A673 (cell line): Measurements from ENCODE around the gene LTF. TPM values are rescaled to one million over a fixed set of nuclear protein-coding genes. Genes with fewer than 3 reads are reported as not detected.

Experiments
- BruUV-seq: library from RNA; stranded (reverse); fragments of 400-500 nt; replicated peaks from 2 replicates; lab custom pipeline; 2021; lab: Mats Ljungman, UMichigan
- CTCF ChIA-PET: fragments of 300-600 bp; sonication (Branson Sonifier 250); formaldehyde crosslinking; loops from one replicate; lab custom pipeline; 2022; ENCODE audit warnings: antibody characterized with exemption; lab: Charles Lee
- POLR2A ChIA-PET: fragments of 300-600 bp; sonication (Branson Sonifier 250); formaldehyde crosslinking; loops from one replicate; lab custom pipeline; 2022; ENCODE audit warnings: antibody characterized with exemption; ENCODE audit not compliant: low non-redundant PET; lab: Charles Lee
- DNase-seq: peaks from one replicate; pipeline ENCODE4 v3.0.0-alpha.2; 2015; ENCODE audit warnings: low spot score
- H3K27ac ChIP-seq: fragments of 200-600 bp; sonication (generic); 2 replicates; pipeline ENCODE4 v1.5.1; 2016; ENCODE audit warnings: mixed run types, low read depth, mild to moderate bottlenecking, mixed read lengths, antibody characterized with exemption, low read length; ENCODE audit not compliant: poor library complexity, severe bottlenecking
- H3K27me3 ChIP-seq: fragments of 200-600 bp; sonication (generic); replicated peaks from 2 replicates; pipeline ENCODE4 v1.6.1; 2017; ENCODE audit warnings: mixed run types, low read depth, mild to moderate bottlenecking, mixed read lengths, antibody characterized with exemption, low read length; ENCODE audit not compliant: insufficient read depth, poor library complexity
- H3K36me3 ChIP-seq: fragments of 200-600 bp; sonication (generic); 2 replicates; pipeline ENCODE4 v1.6.1; 2016; ENCODE audit warnings: mixed run types, mild to moderate bottlenecking, mixed read lengths, antibody characterized with exemption, low read length; ENCODE audit not compliant: insufficient read depth, poor library complexity, severe bottlenecking
- H3K4me1 ChIP-seq: fragments of 200-600 bp; sonication (generic); 2 replicates; pipeline ENCODE4 v1.6.1; 2017; ENCODE audit warnings: mixed run types, mild to moderate bottlenecking, mixed read lengths, antibody characterized with exemption, low read length; ENCODE audit not compliant: insufficient read depth, poor library complexity, severe bottlenecking
- H3K4me3 ChIP-seq: fragments of 200-600 bp; sonication (generic); 2 replicates; pipeline ENCODE4 v1.5.1; 2016; ENCODE audit warnings: low read depth, mixed run types, mild to moderate bottlenecking, mixed read lengths, low read length; ENCODE audit not compliant: poor library complexity, severe bottlenecking
- H3K9me3 ChIP-seq: fragments of 200-600 bp; sonication (generic); 2 replicates; pipeline ENCODE4 v1.6.1; 2016; ENCODE audit warnings: mixed run types, low read depth, mild to moderate bottlenecking, mixed read lengths, antibody characterized with exemption, low read length; ENCODE audit not compliant: poor library complexity, severe bottlenecking
- EZH2 ChIP-seq: fragments of 200-600 bp; sonication (generic); IDR thresholded peaks from 2 replicates; pipeline ENCODE4 v1.6.1; 2017; ENCODE audit warnings: borderline replicate concordance, low read depth, mild to moderate bottlenecking, mixed read lengths, antibody characterized with exemption, low read length; ENCODE audit not compliant: poor library complexity, severe bottlenecking
- intact Hi-C: fragments of 100-400 bp; cut with micrococcal nuclease; formaldehyde crosslinking; loops from one replicate; pipeline ENCODE4 v1.10.0; 2022; ENCODE audit not compliant: unreplicated experiment
- total RNA-seq: library from RNA; stranded (reverse); gene quantifications from 2 replicates; pipeline ENCODE4 v1.2.3, GENCODE V29; 2021
- TF ChIP-seq, protein P1 (sequence below): fragments of 300-800, 200-600 bp; sonication (generic); conservative IDR thresholded peaks from 2 replicates; pipeline ENCODE4 v1.5.1; 2017; ENCODE audit warnings: low read depth, mild to moderate bottlenecking, antibody characterized with exemption, low read length, moderate library complexity, mixed read lengths

The LTF gene
- total RNA-seq, 1 experiment from 2014 or later = not detected

DNA sequence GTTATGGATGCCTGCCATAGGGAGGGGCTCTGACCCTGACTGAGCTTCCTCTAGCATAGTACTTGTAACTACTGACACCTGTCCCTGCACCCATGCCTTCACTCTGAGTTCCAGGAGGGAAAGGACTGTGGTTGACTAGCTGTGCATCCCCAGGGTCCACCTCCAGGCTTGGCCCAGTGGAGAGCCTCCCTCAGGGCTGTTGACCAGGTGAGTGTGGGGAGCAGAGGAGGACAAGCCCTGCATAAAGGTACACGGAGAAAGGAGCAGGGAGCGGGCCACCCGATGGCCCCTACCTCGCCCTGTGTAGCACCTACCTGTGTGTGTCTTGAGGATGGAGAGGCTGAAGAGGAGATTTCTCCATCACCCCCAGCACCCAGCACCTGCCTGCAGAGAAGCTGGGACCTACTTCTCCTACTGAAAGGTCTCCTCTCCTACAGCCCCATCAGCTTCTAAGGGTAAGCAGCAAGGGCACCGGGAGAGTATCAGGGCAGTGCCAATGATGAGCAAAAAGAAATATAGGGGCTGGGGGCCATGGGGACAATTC is 6.7 kb upstream of the LTF start:
- DNase-seq = no peak
- Histone ChIP-seq H3K9me3 (no peaks in the 10 kb centered on the region), H3K4me1 (no peaks in the 10 kb centered on the region), H3K27ac (no peak overlapping the region), H3K27me3 (peaks cover 4% of the 10 kb centered on the region), H3K4me3 (no peak overlapping the region), H3K36me3 (no peaks in the 10 kb centered on the region)
- CTCF ChIA-PET = no interaction called here
- TF ChIP-seq, protein P1, sequence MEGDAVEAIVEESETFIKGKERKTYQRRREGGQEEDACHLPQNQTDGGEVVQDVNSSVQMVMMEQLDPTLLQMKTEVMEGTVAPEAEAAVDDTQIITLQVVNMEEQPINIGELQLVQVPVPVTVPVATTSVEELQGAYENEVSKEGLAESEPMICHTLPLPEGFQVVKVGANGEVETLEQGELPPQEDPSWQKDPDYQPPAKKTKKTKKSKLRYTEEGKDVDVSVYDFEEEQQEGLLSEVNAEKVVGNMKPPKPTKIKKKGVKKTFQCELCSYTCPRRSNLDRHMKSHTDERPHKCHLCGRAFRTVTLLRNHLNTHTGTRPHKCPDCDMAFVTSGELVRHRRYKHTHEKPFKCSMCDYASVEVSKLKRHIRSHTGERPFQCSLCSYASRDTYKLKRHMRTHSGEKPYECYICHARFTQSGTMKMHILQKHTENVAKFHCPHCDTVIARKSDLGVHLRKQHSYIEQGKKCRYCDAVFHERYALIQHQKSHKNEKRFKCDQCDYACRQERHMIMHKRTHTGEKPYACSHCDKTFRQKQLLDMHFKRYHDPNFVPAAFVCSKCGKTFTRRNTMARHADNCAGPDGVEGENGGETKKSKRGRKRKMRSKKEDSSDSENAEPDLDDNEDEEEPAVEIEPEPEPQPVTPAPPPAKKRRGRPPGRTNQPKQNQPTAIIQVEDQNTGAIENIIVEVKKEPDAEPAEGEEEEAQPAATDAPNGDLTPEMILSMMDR = no peak
- no peak for TF ChIP-seq EZH2
- intact Hi-C loops = no loop called here
- no TSS peak for BruUV-seq
- POLR2A ChIA-PET = no interaction called here

DNA sequence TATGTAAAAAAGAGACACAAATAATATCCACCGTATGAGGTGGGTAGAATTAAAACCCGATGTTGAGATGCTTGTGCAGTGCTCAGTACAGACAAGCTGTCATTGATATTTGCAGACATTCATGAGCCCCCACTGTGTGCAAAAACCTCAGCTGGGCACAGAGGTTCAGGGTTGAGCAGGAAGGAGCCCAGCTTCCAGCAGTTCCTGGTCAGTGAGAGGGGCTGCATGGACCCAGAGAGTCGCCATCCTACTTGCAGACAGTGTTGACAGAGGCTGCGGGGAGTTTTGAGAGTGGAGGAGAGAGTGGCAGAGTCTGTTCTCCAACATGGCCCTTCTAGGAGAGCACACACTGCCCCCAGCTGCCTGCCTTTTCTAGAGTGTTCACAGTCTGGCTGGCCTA is 6.1 kb upstream of the LTF start:
- BruUV-seq = no TSS peak
- DNase-seq = no peak
- ChIA-PET CTCF (no interaction called here), POLR2A (no interaction called here)
- Histone ChIP-seq H3K36me3 (no peaks in the 10 kb centered on the region), H3K9me3 (no peaks in the 10 kb centered on the region), H3K27ac (no peak overlapping the region), H3K4me1 (no peaks in the 10 kb centered on the region), H3K4me3 (no peak overlapping the region), H3K27me3 (peaks cover 4% of the 10 kb centered on the region)
- intact Hi-C loops = no loop called here
- no peak for TF ChIP-seq EZH2
- TF ChIP-seq, protein P1 = no peak

DNA sequence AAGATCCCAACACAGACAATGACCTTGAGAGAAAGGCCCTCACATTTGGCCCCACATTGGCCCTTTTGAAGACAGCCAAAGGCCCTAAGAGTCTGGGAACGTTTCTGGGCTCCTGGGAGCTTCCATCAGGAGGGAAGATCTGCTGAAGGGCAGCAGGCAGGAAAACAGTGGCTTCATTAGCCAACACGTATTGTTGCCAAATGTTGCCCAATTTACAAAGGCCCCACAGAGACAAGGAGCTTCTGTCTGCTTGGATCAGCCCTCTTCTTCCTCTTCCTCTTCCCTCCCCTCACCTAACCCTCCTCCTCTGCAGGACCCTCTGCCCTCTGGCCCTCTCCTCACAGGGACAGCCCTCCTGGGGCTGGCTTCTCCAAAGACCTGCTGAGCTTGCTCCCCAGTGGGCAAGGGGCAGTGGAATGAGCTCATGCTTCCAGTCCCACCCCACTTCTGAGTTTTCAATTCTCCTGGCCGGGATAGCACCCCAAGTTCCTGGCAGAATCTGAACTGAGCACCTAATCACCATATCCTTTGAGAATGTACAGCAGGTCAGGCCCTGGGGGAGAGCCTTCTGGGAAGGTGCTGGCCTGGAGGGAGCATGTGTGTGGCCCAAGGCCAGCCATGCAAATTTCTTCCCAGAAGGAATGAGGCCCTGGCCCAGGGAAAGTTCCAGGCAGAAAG is 5.1 kb upstream of the LTF start:
- intact Hi-C loops = no loop called here
- Histone ChIP-seq H3K9me3 (no peaks in the 10 kb centered on the region), H3K4me3 (no peak overlapping the region), H3K4me1 (no peaks in the 10 kb centered on the region), H3K36me3 (no peaks in the 10 kb centered on the region), H3K27ac (no peak overlapping the region), H3K27me3 (peaks cover 2% of the 10 kb centered on the region)
- ChIA-PET CTCF (no interaction called here), POLR2A (no interaction called here)
- TF ChIP-seq, protein P1 = no peak
- TF ChIP-seq EZH2 = no peak
- DNase-seq = no peak
- no TSS peak for BruUV-seq
